NCI-H69 (cell line): ENCODE data around the gene SMYD4.

Source experiments
- DNase-seq: peaks from one replicate; lab custom pipeline; 2025; lab: John Stamatoyannopoulos, UW

The SMYD4 gene

DNA sequence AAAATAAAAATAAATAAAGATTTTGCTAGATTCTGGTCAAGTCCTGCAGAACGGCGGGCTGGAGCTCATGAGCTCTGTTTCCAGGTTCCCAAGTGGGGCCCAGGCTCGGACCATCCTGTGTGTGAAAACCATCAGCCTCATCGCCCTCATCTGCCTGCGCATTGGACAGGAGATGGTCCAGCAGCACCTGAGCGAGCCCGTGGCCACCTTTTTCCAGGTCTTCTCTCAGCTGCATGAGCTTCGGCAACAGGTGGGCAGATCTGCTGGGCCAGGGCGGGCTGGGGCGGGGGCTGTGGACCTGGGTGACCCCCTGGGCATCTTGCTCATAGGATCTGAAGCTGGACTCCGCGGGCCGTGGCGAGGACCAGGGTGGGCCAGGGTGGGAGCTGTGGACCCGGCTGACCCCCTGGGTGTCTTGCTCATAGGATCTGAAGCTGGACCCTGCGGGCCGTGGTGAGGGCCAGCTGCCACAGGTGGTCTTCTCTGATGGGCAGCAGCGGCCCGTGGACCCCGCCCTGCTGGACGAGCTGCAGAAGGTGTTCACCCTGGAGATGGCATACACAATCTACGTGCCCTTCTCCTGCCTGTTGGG is 97.4 kb downstream of the SMYD4 start:
- DNase-seq, result no peak

DNA sequence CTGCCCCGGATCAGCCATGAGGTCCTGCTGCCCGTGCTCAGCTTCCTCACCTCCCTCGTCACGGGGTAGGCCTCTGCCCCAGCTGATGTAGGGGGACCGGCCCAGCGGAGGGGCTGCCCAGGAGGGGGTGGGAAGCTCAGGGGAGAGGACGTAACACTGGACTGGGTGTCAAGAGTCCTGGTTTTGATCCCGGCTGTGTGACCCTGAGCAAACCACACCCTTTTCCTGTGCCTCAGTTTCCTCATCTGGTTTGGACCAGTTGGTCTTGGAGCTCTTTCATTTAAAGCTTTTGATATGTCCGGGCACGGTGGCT is 98.6 kb downstream of the SMYD4 start:
- DNase-seq, result no peak

DNA sequence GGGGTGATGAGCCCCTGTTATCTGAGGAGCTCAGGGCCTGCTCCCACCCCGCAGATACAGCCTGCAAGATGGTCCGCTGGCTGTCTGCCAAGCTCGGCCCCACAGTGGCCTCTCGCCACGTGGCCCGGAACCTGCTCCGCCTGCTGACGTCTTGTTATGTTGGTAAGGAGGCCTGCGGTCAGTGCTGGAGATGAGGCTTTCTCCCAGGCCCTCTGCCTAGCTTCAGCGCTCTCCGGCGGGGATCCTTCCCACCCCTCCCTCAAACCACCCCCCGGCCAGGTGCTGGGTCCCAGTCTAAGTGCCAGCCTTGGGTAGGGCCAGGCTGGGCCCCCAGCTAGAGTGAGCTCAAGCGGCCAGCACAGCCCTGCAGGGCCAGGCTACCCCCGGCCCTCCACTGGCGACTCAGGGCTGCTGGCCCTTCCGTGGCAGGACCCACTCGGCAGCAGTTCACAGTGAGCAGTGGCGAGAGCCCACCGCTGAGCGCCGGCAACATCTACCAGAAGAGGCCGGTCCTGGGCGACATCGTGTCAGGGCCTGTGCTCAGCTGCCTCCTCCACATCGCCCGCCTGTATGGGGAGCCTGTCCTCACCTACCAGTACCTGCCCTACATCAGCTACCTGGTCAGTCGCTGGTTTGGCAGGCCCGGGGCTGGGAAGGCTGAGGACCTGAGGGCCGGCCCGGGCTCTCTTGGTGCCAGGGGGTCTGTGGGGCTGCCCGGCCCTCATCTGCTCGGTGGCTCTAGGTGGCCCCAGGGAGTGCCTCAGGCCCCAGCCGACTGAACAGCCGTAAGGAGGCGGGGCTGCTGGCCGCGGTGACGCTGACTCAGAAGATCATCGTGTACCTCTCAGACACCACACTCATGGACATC is 99.1 kb downstream of the SMYD4 start:
- no peak for DNase-seq

DNA sequence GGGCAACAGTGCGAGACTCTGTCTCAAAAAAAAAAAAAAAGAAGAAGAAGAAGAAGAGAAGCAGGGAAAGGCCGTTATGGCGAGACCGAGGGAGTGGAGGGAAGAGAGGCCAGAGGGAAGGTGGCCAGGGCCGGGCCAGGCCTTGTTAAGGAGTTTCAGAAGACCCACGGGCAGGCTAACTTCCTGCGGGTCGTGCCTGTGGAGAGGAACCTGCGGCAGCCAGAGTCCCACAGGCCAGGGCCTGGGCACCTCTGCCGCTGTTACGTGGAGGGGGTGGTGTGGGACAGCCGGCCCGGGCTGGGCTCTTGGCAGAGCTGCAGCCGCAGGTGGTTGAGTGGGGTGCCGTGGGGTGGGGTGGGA is 99.8 kb downstream of the SMYD4 start:
- no peak for DNase-seq
